ENCODE results near the gene RGL3. TPM values are rescaled to one million over a fixed set of nuclear protein-coding genes. Genes with fewer than 3 reads are reported as not detected.

RGL3 gene
- total RNA-seq, 1 donor from 2014 or later = 0.49 TPM

DNA sequence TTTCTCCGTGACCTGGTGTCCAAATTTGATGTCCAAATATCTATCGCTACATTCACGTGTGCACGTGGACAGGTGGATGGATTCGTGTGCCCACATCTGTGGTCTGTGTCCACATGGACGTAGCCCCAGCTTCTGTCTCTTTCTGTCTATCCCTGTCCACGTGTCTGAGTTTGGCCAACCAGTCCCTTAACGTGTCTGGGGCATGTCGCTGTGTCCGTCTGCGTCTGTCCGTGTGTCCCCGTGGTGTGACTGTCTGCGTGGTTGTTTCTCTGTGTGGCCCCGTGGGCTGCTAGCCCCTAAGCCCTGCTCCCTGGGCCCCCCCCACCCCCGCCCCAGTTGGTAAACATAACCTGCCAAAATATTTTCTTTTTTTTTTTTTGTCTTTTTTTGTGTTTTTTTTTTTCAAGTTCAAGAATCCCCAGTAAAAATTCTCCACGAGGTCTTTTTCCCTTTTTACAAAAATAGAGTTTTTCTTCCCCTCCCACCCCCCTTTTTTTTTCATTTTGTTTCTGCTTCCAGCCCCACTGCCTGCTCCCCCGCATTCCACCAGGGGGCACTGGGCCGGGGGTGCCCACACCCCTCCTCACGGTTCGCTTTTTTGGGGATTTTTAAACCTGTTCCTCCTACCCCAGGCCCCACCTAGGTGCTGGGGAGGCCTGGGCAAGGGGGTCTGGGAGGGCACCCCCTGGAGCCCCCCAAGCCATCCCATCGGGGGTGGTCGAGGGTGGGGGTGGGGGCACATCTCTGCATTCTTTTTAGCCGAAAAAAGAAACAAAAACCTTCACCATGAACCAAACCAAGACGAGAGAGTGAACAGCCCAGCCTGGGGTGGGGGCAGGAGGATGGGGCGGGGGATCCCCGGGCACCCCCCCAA, 34.6 kb upstream of the RGL3 start:
- no peak overlapping the region for H3K4me3 ChIP-seq
- no peaks in the 10 kb centered on the region for H3K9me3 Mint-ChIP-seq
- H4K20me1 ChIP-seq (ENCODE audit: low read depth) = no peaks in the 10 kb centered on the region
- DNase-seq (ENCODE audit: low spot score) = peak; percentile 63
- H3K27ac Mint-ChIP-seq = peak overlapping the region; percentile 68
- H3K4me3 Mint-ChIP-seq = no peak overlapping the region
- H3K9ac ChIP-seq = no peak overlapping the region
- H3K27me3 Mint-ChIP-seq (ENCODE audit: insufficient read depth, low read depth) = peaks cover 7% of the 10 kb centered on the region
- peaks cover 22% of the 10 kb centered on the region for H3K4me1 ChIP-seq
- peaks cover 2% of the 10 kb centered on the region for H3K36me3 Mint-ChIP-seq
- no peaks in the 10 kb centered on the region for H3K27me3 ChIP-seq
- H3K27ac ChIP-seq = no peak overlapping the region
- TF ChIP-seq EZH2 (IDR thresholded peaks at IDR 0.05) = no peak
- TF ChIP-seq, protein P1, sequence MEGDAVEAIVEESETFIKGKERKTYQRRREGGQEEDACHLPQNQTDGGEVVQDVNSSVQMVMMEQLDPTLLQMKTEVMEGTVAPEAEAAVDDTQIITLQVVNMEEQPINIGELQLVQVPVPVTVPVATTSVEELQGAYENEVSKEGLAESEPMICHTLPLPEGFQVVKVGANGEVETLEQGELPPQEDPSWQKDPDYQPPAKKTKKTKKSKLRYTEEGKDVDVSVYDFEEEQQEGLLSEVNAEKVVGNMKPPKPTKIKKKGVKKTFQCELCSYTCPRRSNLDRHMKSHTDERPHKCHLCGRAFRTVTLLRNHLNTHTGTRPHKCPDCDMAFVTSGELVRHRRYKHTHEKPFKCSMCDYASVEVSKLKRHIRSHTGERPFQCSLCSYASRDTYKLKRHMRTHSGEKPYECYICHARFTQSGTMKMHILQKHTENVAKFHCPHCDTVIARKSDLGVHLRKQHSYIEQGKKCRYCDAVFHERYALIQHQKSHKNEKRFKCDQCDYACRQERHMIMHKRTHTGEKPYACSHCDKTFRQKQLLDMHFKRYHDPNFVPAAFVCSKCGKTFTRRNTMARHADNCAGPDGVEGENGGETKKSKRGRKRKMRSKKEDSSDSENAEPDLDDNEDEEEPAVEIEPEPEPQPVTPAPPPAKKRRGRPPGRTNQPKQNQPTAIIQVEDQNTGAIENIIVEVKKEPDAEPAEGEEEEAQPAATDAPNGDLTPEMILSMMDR (IDR thresholded peaks at IDR 0.05) = peak; percentile 74
- H3F3A ChIP-seq (ENCODE audit: low read depth) = peaks cover 24% of the 10 kb centered on the region
- no peak overlapping the region for H3K4me2 ChIP-seq
- no peaks in the 10 kb centered on the region for H3K36me3 ChIP-seq
- peaks cover 21% of the 10 kb centered on the region for H3K4me1 Mint-ChIP-seq
- no peaks in the 10 kb centered on the region for H3K9me3 ChIP-seq (ENCODE audit: low read depth)
- H3K79me2 ChIP-seq (ENCODE audit: low read depth) = no peaks in the 10 kb centered on the region
- H2AFZ ChIP-seq (replicated peaks) = no peak overlapping the region

DNA sequence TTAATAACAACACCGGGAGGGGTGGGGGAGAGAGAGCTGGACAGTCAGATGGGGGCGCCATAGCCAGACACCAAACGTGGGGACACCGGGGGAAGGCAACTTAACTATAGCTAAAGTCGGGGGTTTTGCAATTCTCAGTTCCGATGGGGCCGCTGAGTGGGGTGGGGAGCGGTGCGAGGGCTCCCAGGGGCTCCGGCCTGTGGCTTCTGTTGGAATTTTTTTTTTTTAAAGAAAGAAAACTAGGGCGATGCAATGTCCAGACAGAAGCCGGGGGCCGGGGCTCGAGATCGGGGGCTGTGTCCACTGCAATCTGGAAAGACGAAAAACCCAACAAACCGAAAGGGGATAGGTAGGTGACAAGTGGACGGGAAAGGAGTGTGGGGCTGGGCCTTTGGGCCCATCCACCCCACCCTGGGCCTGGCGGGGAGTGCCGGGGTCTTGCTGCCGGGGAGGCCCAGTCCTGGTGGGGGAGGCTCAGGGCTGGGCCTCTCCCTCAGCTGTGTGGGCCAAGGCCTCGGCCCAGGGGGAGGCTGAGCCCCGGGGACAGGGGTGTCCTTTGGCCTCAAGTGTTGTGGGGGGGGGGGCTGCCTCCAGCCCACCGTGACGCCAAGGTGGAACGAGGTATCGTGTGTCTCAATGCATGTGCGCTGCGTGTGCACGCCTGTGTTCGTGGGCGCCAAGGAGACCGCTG, 33.7 kb upstream of the RGL3 start:
- Histone ChIP-seq H3K27ac (no peak overlapping the region), H3F3A (ENCODE audit: low read depth) (peaks cover 24% of the 10 kb centered on the region), H4K20me1 (ENCODE audit: low read depth) (no peaks in the 10 kb centered on the region), H3K9ac (no peak overlapping the region), H2AFZ (replicated peaks) (peak overlapping the region; percentile 57), H3K4me3 (no peak overlapping the region), H3K4me1 (peaks cover 22% of the 10 kb centered on the region), H3K4me2 (peak overlapping the region; percentile 67), H3K27me3 (no peaks in the 10 kb centered on the region), H3K9me3 (ENCODE audit: low read depth) (no peaks in the 10 kb centered on the region), H3K79me2 (ENCODE audit: low read depth) (no peaks in the 10 kb centered on the region), H3K36me3 (no peaks in the 10 kb centered on the region)
- H3K27ac Mint-ChIP-seq = peak overlapping the region; percentile 48
- no peaks in the 10 kb centered on the region for H3K9me3 Mint-ChIP-seq
- no peak overlapping the region for H3K4me3 Mint-ChIP-seq
- peaks cover 7% of the 10 kb centered on the region for H3K27me3 Mint-ChIP-seq (ENCODE audit: insufficient read depth, low read depth)
- H3K36me3 Mint-ChIP-seq = peaks cover 2% of the 10 kb centered on the region
- TF ChIP-seq EZH2phosphoT487 (IDR thresholded peaks at IDR 0.05) (no peak), EZH2 (IDR thresholded peaks at IDR 0.05) (no peak)
- TF ChIP-seq, protein P1 (IDR thresholded peaks at IDR 0.05) = peak; percentile 44
- peak; percentile 45 for DNase-seq (ENCODE audit: low spot score)
- H3K4me1 Mint-ChIP-seq = peaks cover 21% of the 10 kb centered on the region

DNA sequence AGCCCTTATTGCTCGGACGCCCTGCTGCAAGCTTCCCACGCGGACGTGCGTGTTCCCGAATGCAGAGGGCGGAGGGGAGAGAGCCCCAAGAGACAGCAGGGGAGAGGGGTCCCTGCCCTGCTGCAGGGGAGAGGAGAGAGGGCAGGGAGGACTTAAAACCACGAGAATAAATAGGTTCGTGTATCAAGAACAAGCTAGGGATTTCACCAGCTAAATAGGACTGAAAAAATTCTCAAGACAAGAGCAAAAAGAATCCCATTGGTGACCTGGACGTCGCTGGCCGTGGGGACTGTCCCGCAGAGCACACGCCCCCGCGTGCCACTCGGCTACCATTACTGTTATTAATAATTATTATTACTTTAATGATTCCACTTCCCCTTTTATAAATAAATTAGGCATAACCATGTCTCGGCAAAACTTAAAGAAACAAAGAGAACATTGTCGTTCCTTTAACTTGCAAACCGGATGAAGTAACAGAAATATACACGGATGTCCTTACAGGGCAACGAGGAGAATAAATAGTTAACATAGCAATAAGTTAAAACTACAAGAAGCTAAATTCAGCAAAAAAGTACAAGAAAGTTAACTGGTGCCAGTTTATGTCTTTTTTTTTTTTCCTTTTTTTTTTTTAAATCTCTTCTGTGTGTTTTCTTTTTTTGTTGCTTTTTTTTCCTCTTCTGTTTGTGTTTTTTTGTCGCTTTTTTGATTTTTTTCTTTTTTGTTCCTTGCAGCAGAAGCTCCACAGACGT, 32.9 kb upstream of the RGL3 start:
- no peak for TF ChIP-seq EZH2phosphoT487 (IDR thresholded peaks at IDR 0.05)
- no peak for TF ChIP-seq EZH2 (IDR thresholded peaks at IDR 0.05)
- TF ChIP-seq, protein P1 (IDR thresholded peaks at IDR 0.05) = no peak
- Histone ChIP-seq H3K79me2 (ENCODE audit: low read depth) (no peaks in the 10 kb centered on the region), H3K9ac (no peak overlapping the region), H3K27me3 (no peaks in the 10 kb centered on the region), H3F3A (ENCODE audit: low read depth) (peaks cover 24% of the 10 kb centered on the region), H3K9me3 (ENCODE audit: low read depth) (no peaks in the 10 kb centered on the region), H3K4me1 (peaks cover 22% of the 10 kb centered on the region), H3K4me3 (no peak overlapping the region), H2AFZ (replicated peaks) (peak overlapping the region; percentile 72), H4K20me1 (ENCODE audit: low read depth) (no peaks in the 10 kb centered on the region), H3K27ac (peak overlapping the region; percentile 85), H3K36me3 (no peaks in the 10 kb centered on the region), H3K4me2 (peak overlapping the region; percentile 67)
- Mint-ChIP-seq H3K36me3 (peaks cover 2% of the 10 kb centered on the region), H3K27ac (peak overlapping the region; percentile 48), H3K27me3 (ENCODE audit: insufficient read depth, low read depth) (peaks cover 4% of the 10 kb centered on the region), H3K4me3 (peak overlapping the region; percentile 61), H3K9me3 (no peaks in the 10 kb centered on the region), H3K4me1 (peaks cover 21% of the 10 kb centered on the region)
- DNase-seq (ENCODE audit: low spot score) = peak; percentile 27
